ENCODE data around the gene CHAT. TPM values are rescaled to one million over a fixed set of nuclear protein-coding genes. Genes with fewer than 3 reads are reported as not detected.

CHAT gene
- total RNA-seq, 1 experiment from 2014 or later = not detected

- Histone ChIP-seq H3K27ac (ENCODE audit: low read length) (no peak overlapping the region), H3K27me3 (ENCODE audit: control insufficient read depth, insufficient read depth, low read length) (peaks cover 5% of the 10 kb centered on the region; the same call in 1 of the 2 replicates), H3K9me3 (ENCODE audit: control insufficient read depth, insufficient read depth, low read depth, low read length) (no peaks in the 10 kb centered on the region), H3K4me1 (ENCODE audit: control insufficient read depth, insufficient read depth, low read length) (no peaks in the 10 kb centered on the region), H3K36me3 (ENCODE audit: control insufficient read depth, insufficient read depth, low read length) (no peaks in the 10 kb centered on the region), H3K4me3 (ENCODE audit: low read depth in 2 of 2, low read length in 2 of 2) (no peak overlapping the region)
- BruUV-seq (replicated peaks) = no TSS peak
- POLR2A ChIA-PET = no interaction called here
- no peak for DNase-seq (ENCODE audit: low read depth, low spot score)
- TF ChIP-seq CTCF (IDR thresholded peaks at IDR 0.05) = no peak
- no peak for TF ChIP-seq TCF7L2 (IDR thresholded peaks at IDR 0.05; ENCODE audit: low read depth, low read length)
- ATAC-seq = no peak
- in situ Hi-C loops (cut with HindIII; ENCODE audit: low pct_unique_long_range_greater_than_20kb, low sequenced_read_pairs) = no loop called here
- intact Hi-C loops (cut with micrococcal nuclease; ENCODE audit: unreplicated experiment) = no loop called here
- CTCF ChIA-PET = no interaction called here
Measured at GRCh38 chr10:49567810-49568209, 46.0 kb upstream of the CHAT start.

- ATAC-seq = no peak
- no peak for DNase-seq (ENCODE audit: low read depth, low spot score)
- Histone ChIP-seq H3K36me3 (ENCODE audit: control insufficient read depth, insufficient read depth, low read length) (no peaks in the 10 kb centered on the region), H3K27ac (ENCODE audit: low read length) (no peak overlapping the region), H3K4me1 (ENCODE audit: control insufficient read depth, insufficient read depth, low read length) (no peaks in the 10 kb centered on the region), H3K9me3 (ENCODE audit: control insufficient read depth, insufficient read depth, low read depth, low read length) (no peaks in the 10 kb centered on the region), H3K4me3 (ENCODE audit: low read depth in 2 of 2, low read length in 2 of 2) (no peak overlapping the region), H3K27me3 (ENCODE audit: control insufficient read depth, insufficient read depth, low read length) (peaks cover 5% of the 10 kb centered on the region; the same call in 1 of the 2 replicates)
- in situ Hi-C loops (cut with HindIII; ENCODE audit: low pct_unique_long_range_greater_than_20kb, low sequenced_read_pairs) = no loop called here
- POLR2A ChIA-PET = no interaction called here
- intact Hi-C loops (cut with micrococcal nuclease; ENCODE audit: unreplicated experiment) = no loop called here
- BruUV-seq (replicated peaks) = no TSS peak
- TF ChIP-seq TCF7L2 (IDR thresholded peaks at IDR 0.05; ENCODE audit: low read depth, low read length) = no peak
- TF ChIP-seq CTCF (IDR thresholded peaks at IDR 0.05) = no peak
- CTCF ChIA-PET = no interaction called here
Measured at GRCh38 chr10:49568235-49568634, 45.6 kb upstream of the CHAT start.

- ATAC-seq (no peak), DNase-seq (ENCODE audit: low read depth, low spot score) (no peak)
- intact Hi-C loops (cut with micrococcal nuclease; ENCODE audit: unreplicated experiment) = no loop called here
- H3K4me3 ChIP-seq (ENCODE audit: low read depth in 2 of 2, low read length in 2 of 2) = no peak overlapping the region
- H3K4me1 ChIP-seq (ENCODE audit: control insufficient read depth, insufficient read depth, low read length) = no peaks in the 10 kb centered on the region
- no peaks in the 10 kb centered on the region for H3K36me3 ChIP-seq (ENCODE audit: control insufficient read depth, insufficient read depth, low read length)
- ChIA-PET CTCF (no interaction called here), POLR2A (no interaction called here)
- in situ Hi-C loops (cut with HindIII; ENCODE audit: low pct_unique_long_range_greater_than_20kb, low sequenced_read_pairs) = no loop called here
- peaks cover 5% of the 10 kb centered on the region; the same call in 1 of the 2 replicates for H3K27me3 ChIP-seq (ENCODE audit: control insufficient read depth, insufficient read depth, low read length)
- H3K27ac ChIP-seq (ENCODE audit: low read length) = no peak overlapping the region
- no peak for TF ChIP-seq POLR2AphosphoS5 (IDR thresholded peaks at IDR 0.05; ENCODE audit: low read depth, low read length)
- TF ChIP-seq SIN3A (IDR thresholded peaks at IDR 0.05; ENCODE audit: borderline replicate concordance, insufficient read depth, low read depth, low read length) = no peak
- no peak for TF ChIP-seq REST (IDR thresholded peaks at IDR 0.05; ENCODE audit: insufficient read depth in 1 of 2, low read depth in 2 of 2, low read length in 1 of 2)
- TF ChIP-seq CTCF (IDR thresholded peaks at IDR 0.05) = no peak
- no peak for TF ChIP-seq TCF7L2 (IDR thresholded peaks at IDR 0.05; ENCODE audit: low read depth, low read length)
- no peaks in the 10 kb centered on the region for H3K9me3 ChIP-seq (ENCODE audit: control insufficient read depth, insufficient read depth, low read depth, low read length)
- BruUV-seq (replicated peaks) = no TSS peak
Measured at GRCh38 chr10:49569031-49569631, 44.7 kb upstream of the CHAT start.

Measured in Panc1 (cell line).